ENCODE data around the gene IRF1. TPM values are rescaled to one million over a fixed set of nuclear protein-coding genes. Genes with fewer than 3 reads are reported as not detected.

IRF1 gene
- total RNA-seq, 1 experiment from 2014 or later, result 48.9 TPM

DNA sequence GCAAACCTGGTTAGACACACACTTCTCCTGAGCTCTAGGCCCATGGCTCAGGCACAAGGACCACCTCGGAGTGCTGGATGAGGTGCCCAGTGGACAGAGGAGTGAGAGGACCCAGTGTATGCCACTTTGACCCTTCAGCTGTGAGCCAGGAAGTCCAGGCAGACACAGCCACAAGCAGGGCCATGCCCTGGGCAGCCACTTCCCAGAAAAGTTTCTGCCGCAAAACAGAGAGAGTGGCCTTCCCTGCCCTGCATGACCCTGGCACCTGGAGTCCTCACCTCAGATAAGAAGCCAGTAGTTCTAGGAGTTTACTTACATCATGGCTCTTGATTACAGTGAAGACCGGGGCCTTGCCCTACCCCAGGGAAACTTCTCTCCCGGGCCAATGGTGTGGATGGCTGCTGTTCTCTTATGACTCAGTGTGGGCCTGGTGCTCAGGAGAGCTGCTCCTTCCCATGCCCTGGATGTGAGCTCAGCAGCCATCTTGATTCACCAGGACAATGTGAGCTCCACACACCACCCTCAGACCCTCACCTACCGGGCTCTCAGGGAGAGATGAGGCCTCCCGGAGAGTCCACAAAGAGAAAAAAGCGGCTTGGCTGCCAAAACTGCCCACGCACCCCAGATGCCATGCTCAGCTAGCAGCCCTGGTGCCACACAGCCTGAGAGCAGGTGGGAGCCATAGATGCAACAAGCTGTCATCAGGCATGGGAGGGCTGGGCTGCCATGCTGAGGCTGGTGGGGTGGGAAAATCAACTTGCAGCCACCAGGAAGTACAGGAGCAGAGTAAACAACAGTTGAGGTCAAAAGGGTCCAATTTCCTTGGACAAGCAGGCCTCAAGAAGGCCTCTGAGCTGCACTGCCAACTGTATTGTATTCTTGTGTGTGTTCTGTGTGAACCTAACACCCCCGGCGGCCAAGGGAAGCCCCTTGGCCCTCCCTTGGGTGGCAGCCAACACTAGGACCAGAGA lies 11.7 kb upstream of the IRF1 start:
- Histone ChIP-seq H3K27ac (ENCODE audit: low read length) (peak overlapping the region; percentile 23; the same call in 1 of the 2 replicates), H3K27me3 (ENCODE audit: control insufficient read depth, insufficient read depth, low read length) (no peaks in the 10 kb centered on the region), H3K36me3 (ENCODE audit: control insufficient read depth, insufficient read depth, low read length) (peaks cover under 1% of the 10 kb centered on the region; the same call in 1 of the 2 replicates), H3K9me3 (ENCODE audit: control insufficient read depth, insufficient read depth, low read depth, low read length) (no peaks in the 10 kb centered on the region), H3K4me1 (ENCODE audit: control insufficient read depth, insufficient read depth, low read length) (peaks cover 16% of the 10 kb centered on the region), H3K4me3 (ENCODE audit: low read depth in 2 of 2, low read length in 2 of 2) (no peak overlapping the region)
- intact Hi-C loops (cut with micrococcal nuclease; ENCODE audit: unreplicated experiment), result loop anchor here (1.0 to 2.0 kb wide), 2 partner anchors 83 to 116 kb away; no protein-coding TSS in a partner anchor
- ATAC-seq, result no peak
- DNase-seq (ENCODE audit: low read depth, low spot score), result no peak
- TF ChIP-seq REST (IDR thresholded peaks at IDR 0.05; ENCODE audit: insufficient read depth in 1 of 2, low read depth in 2 of 2, low read length in 1 of 2) (no peak), POLR2AphosphoS5 (IDR thresholded peaks at IDR 0.05; ENCODE audit: low read depth, low read length) (no peak), SIN3A (IDR thresholded peaks at IDR 0.05; ENCODE audit: borderline replicate concordance, insufficient read depth, low read depth, low read length) (no peak), TCF7L2 (IDR thresholded peaks at IDR 0.05; ENCODE audit: low read depth, low read length) (no peak)
- TF ChIP-seq, protein P1, sequence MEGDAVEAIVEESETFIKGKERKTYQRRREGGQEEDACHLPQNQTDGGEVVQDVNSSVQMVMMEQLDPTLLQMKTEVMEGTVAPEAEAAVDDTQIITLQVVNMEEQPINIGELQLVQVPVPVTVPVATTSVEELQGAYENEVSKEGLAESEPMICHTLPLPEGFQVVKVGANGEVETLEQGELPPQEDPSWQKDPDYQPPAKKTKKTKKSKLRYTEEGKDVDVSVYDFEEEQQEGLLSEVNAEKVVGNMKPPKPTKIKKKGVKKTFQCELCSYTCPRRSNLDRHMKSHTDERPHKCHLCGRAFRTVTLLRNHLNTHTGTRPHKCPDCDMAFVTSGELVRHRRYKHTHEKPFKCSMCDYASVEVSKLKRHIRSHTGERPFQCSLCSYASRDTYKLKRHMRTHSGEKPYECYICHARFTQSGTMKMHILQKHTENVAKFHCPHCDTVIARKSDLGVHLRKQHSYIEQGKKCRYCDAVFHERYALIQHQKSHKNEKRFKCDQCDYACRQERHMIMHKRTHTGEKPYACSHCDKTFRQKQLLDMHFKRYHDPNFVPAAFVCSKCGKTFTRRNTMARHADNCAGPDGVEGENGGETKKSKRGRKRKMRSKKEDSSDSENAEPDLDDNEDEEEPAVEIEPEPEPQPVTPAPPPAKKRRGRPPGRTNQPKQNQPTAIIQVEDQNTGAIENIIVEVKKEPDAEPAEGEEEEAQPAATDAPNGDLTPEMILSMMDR (IDR thresholded peaks at IDR 0.05), result no peak
- CTCF ChIA-PET, result interaction anchor here (0.6 to 3.3 kb wide), 2 partner anchors 115 to 133 kb away, joined by 7 to 20 read pairs; partner anchors contain the start of gene SLC22A5
- POLR2A ChIA-PET, result no interaction called here
- no TSS peak for BruUV-seq (replicated peaks)
- in situ Hi-C loops (cut with HindIII; ENCODE audit: low pct_unique_long_range_greater_than_20kb, low sequenced_read_pairs), result no loop called here

- Histone ChIP-seq H3K9me3 (ENCODE audit: control insufficient read depth, insufficient read depth, low read depth, low read length) (no peaks in the 10 kb centered on the region), H3K27me3 (ENCODE audit: control insufficient read depth, insufficient read depth, low read length) (no peaks in the 10 kb centered on the region), H3K36me3 (ENCODE audit: control insufficient read depth, insufficient read depth, low read length) (peaks cover 2% of the 10 kb centered on the region; the same call in 1 of the 2 replicates), H3K4me3 (ENCODE audit: low read depth in 2 of 2, low read length in 2 of 2) (no peak overlapping the region), H3K27ac (ENCODE audit: low read length) (no peak overlapping the region; the same call in 1 of the 2 replicates), H3K4me1 (ENCODE audit: control insufficient read depth, insufficient read depth, low read length) (peaks cover 18% of the 10 kb centered on the region)
- BruUV-seq (replicated peaks), result no TSS peak
- TF ChIP-seq POLR2AphosphoS5 (IDR thresholded peaks at IDR 0.05; ENCODE audit: low read depth, low read length) (no peak), TCF7L2 (IDR thresholded peaks at IDR 0.05; ENCODE audit: low read depth, low read length) (no peak), REST (IDR thresholded peaks at IDR 0.05; ENCODE audit: insufficient read depth in 1 of 2, low read depth in 2 of 2, low read length in 1 of 2) (no peak), SIN3A (IDR thresholded peaks at IDR 0.05; ENCODE audit: borderline replicate concordance, insufficient read depth, low read depth, low read length) (no peak)
- intact Hi-C loops (cut with micrococcal nuclease; ENCODE audit: unreplicated experiment) (loop anchor here (1.0 to 2.0 kb wide), 2 partner anchors 83 to 115 kb away; no protein-coding TSS in a partner anchor), in situ Hi-C loops (cut with HindIII; ENCODE audit: low pct_unique_long_range_greater_than_20kb, low sequenced_read_pairs) (no loop called here)
- no peak for DNase-seq (ENCODE audit: low read depth, low spot score)
- ChIA-PET POLR2A (no interaction called here), CTCF (interaction anchor here (0.6 to 3.3 kb wide), 5 partner anchors 37 to 971 kb away, joined by 3 to 20 read pairs (median 5); partner anchors contain the start of gene SLC22A5)
- ATAC-seq, result no peak
Measured at GRCh38 chr5:132501629-132501956, 11.0 kb upstream of the IRF1 start.
